ENCODE measurements around the gene COL4A2.

GRCh38 chr13:110409581-110409992, 102.5 kb downstream of the COL4A2 start:
- TF ChIP-seq, protein P1, sequence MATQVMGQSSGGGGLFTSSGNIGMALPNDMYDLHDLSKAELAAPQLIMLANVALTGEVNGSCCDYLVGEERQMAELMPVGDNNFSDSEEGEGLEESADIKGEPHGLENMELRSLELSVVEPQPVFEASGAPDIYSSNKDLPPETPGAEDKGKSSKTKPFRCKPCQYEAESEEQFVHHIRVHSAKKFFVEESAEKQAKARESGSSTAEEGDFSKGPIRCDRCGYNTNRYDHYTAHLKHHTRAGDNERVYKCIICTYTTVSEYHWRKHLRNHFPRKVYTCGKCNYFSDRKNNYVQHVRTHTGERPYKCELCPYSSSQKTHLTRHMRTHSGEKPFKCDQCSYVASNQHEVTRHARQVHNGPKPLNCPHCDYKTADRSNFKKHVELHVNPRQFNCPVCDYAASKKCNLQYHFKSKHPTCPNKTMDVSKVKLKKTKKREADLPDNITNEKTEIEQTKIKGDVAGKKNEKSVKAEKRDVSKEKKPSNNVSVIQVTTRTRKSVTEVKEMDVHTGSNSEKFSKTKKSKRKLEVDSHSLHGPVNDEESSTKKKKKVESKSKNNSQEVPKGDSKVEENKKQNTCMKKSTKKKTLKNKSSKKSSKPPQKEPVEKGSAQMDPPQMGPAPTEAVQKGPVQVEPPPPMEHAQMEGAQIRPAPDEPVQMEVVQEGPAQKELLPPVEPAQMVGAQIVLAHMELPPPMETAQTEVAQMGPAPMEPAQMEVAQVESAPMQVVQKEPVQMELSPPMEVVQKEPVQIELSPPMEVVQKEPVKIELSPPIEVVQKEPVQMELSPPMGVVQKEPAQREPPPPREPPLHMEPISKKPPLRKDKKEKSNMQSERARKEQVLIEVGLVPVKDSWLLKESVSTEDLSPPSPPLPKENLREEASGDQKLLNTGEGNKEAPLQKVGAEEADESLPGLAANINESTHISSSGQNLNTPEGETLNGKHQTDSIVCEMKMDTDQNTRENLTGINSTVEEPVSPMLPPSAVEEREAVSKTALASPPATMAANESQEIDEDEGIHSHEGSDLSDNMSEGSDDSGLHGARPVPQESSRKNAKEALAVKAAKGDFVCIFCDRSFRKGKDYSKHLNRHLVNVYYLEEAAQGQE (tag by site-specific recombination; IDR thresholded peaks at IDR 0.05) = no peak
- TF ChIP-seq, protein P2, sequence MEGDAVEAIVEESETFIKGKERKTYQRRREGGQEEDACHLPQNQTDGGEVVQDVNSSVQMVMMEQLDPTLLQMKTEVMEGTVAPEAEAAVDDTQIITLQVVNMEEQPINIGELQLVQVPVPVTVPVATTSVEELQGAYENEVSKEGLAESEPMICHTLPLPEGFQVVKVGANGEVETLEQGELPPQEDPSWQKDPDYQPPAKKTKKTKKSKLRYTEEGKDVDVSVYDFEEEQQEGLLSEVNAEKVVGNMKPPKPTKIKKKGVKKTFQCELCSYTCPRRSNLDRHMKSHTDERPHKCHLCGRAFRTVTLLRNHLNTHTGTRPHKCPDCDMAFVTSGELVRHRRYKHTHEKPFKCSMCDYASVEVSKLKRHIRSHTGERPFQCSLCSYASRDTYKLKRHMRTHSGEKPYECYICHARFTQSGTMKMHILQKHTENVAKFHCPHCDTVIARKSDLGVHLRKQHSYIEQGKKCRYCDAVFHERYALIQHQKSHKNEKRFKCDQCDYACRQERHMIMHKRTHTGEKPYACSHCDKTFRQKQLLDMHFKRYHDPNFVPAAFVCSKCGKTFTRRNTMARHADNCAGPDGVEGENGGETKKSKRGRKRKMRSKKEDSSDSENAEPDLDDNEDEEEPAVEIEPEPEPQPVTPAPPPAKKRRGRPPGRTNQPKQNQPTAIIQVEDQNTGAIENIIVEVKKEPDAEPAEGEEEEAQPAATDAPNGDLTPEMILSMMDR (tag by site-specific recombination; IDR thresholded peaks at IDR 0.05) = no peak
- TF ChIP-seq ZNF792 (tag by site-specific recombination; IDR thresholded peaks at IDR 0.05) (no peak), ZNF621 (tag by site-specific recombination; IDR thresholded peaks at IDR 0.05) (no peak)
